D341Med (cell line): ENCODE data around the gene EMC1.
"Not testable (repeated sequence)": the region's sequence is repeated elsewhere in the genome, so short reads cannot be mapped to it uniquely, and the experiment has no call there.

Experiments
- DNase-seq: peaks from one replicate; pipeline ENCODE4 v3.0.0; 2012; ENCODE audit warnings: low spot score

EMC1 gene

DNA sequence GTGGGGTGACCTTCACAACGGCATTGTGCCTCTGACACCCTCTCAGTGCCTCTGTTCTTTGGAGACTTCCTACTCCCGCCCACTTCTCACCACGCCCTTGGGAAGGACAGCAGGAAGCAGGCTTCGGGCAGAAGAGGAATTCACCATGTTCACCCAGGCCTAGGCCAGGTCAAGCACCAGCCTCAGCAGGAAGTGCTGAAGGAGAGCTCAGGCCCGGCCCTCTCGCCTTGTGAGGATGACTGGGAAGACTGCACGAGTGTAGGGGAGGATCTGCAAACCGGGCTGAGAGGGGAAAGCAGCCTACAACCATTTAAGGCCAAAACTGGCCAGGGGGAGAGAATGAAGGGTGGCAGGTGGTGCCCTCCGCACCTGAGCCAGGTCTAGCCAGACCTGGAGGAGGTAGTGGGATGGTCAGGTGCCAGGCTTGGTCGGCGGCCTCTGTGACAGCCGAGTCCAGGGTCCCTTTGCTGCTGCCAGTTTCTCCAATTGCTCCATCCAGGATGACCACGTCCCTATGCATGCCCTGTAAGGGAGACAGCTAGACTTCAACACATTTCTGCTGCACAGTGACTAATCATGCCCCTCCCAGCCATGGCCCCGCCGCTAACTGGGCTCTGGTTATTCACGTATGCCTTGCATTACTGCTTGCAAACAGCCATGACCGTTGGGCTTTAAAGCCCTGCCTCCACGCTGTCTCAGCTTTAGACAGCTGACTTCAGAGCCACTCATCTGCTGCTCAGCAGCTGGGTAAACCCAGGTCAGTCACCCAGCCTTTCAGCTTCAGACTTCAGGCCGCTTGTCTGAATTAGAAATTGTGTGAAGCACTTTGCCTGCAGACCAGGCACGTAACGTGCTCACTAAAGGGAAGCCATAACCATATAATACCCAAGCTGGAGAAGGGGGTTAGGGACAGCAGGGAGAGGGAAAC lies 9.2 kb upstream of the EMC1 start:
- DNase-seq, result no peak

DNA sequence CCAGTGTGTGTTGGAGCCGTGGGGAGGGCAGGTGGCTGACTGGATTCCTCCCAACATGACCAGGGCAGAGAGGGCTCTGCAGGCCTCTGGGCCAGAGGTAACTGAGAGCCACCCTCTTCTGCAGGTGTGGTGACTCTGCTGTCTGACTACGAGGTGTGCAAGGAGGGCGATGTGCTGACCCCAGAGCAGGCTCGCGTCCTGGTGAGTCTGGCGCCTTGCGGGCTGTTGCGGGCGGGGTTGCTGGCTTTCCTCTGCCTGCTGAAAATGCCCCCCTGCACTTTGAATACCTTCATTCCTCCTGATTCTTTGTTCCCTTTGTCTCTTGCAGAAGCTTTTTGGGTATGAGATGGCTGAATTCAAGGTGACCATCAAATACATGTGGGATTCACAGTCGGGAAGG lies 7.0 kb upstream of the EMC1 start:
- no peak for DNase-seq

DNA sequence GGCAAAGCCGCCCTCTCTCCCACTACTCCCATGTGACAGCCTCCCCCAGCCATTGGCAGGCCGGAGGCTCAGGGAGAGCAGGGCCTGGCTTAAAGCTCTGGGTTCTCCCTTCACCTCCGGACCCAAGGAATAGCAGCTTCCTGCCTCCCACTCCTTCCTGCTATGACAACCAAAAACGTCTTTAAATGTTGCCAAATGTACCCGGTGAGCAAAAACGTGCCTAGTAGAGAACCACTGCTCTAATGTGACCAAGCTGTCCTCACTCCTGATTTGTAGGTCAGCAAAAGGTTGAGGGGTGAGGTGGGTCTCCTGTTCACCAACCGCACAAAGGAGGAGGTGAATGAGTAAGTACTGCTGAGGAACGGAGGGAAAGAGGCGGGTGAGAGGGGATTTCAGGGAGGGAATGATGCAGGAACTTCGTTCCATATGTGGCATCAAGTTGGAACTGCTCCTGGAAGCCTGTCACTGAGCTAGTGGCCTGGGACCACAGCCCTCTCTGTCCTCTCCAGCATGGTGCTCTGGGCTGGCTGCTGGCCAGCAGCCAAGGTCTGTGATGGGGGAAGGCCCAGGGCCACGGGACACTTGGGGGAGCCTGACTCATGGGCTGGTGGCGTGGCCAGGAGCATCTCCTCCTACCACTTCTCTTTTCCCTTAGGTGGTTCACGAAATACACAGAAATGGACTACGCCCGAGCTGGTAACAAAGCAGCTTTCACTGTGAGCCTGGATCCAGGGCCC lies 6.0 kb upstream of the EMC1 start:
- DNase-seq, result no peak

DNA sequence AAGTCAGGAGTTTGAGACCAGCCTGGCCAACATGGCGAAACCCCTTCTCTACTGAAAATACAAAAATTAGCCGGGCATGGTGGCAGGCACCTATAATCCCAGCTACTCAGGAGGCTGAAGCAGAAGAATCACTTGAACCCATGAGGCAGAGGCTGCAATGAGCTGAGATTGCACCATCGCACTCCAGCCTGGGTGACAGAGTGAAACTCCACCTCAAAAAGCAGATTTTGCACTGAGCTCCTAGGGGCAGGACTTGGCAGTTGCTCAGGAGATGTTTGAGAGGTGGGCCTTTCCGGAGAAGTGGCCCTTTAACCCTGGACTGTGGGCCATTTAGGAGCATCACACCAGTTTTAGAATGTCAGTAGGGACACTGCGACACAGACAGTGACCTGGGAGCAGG lies 5.0 kb upstream of the EMC1 start:
- DNase-seq, result not testable (repeated sequence)

DNA sequence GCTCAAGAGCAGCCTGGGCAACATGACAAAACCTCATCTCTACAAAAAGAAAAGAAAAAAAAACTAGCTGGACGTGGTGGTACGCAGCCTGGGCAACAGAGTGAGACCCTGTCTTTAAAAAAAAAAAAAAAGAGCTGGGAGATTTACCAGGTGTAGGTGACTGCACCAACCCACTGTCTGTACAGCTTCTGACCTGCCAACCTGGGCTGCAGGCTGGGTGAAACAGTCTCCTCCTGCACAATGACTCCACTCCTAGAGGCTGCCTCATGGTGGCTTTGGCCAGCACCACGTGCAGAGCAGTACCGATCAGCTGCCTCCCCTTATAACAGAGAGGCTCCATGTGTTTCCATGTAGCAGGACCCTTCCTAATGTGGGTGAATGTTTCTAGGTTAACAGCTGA lies 4.0 kb upstream of the EMC1 start:
- DNase-seq, result no peak

DNA sequence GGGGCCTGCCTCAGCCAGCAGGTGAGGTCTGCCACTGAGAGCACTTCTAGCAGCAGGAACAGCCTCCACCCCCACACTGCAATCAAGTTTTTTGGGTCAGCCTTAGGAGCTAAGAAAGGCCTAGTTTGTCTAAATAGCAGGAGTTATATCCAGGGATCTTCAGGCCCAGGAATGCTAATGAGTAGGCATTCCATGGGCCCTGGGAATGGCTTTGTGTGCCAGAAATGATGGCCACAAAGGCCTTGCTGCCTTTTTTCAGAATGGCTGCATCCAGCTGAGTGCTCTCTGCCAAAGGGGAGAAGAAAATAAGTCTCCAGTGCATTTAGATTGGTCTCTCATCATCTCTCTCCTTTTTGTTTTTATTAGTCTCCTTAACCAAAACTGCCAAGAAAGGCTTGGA lies 3.1 kb upstream of the EMC1 start:
- no peak for DNase-seq

DNA sequence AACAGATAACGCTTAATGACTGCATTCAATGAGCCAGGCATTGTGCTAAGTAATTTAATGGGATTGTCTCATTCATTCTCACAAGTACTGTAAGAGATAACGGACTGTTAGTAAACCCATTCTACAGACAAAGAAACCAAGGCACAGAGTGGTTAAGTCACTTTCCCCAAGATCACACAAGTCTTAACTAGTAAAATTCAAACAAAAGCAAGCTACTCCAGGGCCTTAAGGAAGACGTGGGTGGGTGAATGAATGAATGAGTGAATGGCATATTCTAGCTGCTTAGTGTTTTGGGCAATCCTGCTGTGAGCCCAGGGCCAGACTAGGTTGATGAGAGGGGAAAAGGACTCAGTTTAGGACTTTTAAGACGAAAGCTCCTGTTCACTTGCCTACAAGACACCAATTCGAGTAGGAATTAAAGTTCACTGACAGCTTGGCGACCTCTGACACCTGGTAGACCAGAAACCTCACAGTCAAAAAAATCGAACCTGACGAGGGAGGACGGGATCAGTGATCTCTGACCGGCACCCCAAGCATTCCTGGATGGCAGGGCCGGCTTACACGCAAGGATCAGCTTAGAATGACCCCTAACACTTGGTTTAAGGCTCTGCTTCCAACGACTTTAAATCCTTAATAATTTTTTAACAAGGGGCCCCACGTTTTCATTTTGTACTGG lies 557 bp downstream of the EMC1 start:
- no peak for DNase-seq

DNA sequence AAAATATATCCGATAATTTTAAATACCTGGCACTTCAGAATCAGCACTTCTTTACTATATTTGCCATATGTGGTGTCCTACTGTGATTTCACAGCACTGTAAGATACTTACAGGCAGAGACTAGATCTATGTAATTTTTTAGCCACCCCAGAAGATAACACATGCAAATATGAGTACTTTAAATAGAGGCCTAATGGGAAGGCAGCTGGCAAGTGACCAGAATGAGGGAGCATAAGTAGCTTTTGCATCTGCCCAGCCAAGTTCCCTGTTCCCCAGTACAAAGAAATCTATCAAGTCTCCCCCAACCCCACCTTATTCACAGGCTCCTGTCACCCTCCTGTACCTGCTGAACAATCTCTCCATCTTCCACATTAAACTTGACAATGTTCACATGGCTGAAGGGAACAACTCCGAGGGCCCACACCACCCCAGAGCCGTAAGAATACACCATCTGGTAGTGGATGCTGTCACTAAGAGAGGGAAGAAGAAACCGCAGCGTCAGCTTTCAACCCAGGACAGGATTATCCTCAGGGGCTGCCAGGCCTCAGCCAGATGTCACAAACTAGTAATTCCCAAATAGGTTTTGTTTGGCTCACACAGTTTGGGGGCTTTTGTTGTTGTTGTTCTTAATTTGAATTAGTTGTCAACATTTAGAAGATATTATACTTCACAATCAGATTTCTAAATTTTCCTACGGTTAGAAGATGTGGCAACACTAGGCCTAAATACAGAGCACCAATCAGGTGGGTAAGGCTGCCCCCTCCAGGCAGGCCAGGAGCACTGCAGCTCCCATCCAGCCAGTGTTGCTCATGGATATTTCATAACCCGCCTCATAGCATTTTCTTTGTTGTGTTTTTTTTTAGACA lies 10.4 kb downstream of the EMC1 start:
- peak; percentile 85 for DNase-seq

DNA sequence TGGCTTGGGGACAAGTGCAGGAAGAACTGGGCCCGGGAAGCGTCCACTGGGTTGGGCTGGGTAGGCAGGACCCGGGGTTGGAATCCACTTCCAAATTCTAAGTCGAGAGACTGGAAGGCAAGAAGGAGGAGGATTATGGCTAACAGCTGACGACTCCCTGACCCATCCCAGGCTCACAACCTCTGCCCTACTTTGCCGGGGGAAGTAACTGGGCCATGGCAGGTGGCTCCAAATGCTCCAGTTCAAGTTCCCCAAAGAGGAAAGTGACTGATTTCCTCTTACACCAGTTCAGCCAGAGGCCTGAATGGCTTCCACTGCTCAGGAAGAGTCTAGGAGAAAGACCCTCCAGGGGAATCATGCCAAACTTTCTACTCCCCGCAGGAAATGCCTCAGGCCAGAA lies 11.4 kb downstream of the EMC1 start:
- no peak for DNase-seq

DNA sequence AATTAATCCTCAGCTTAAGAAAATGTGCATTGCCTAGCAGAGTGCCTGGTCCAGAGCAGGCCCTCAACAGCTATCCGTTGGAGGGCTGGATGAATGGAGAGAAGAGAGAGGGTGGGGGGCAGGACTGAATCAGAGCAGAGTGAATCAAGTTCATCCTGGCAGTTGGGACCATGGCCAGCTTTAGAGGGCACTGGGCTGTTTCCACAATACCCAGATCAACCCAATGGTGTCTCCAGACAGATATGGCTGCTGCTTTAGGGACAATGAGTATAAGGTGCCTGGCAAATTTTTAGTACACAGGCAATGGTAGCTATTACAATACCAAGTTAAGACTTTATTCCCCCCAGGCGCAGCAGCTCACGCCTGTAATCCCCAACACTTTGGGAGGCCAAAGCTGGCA lies 17.1 kb downstream of the EMC1 start:
- DNase-seq, result no peak

DNA sequence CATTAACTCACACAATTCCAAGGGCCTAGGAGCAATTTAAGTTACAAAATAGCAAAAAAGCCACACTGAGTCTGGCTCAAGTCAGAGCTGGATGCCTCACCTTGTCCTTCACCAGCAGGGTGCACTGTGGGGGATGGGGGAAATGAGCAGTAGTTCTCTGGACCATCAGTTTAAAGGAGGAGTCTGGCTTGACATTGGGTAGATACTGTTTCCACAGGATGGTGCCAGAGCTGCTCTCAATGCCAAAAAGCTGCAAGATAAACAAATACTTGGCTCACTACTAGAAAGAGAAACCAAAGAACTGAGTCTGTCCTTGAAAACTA lies 18.8 kb downstream of the EMC1 start:
- DNase-seq, result no peak

DNA sequence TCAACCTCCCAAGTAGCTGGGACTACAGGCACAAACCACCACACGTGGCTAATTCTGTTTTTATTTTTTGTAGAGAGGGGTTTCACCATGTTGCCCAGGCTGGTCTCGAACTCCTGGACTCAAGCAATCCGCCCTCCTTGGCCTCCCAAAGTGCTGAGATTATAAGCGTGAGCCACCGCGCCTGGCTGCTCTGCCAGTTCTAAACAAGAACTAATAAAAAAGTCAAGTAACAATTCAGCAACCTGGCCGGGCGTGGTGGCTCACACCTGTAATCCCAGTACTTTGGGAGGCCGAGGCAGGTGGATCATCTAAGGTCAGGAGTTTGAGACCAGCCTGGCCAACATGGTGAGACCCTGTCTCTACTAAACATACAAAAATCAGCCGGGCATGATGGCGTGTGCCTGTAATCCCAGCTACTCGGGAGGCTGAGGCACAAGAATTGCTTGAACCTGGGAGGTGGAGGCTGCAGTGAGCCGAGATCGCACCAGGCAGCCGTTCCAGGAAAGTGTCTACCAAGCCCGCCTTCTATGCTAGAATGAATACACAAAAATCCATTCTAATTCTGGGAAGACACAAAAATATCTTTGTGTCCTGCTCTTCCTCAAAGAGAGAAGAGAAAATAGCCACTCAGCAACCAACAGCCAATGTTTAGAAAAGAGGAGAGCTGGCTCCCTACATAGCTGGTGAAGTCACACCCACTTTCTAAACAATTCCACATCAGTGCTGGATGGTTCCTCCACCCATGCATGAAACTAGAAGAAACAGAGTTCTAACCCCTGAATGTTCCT lies 19.4 kb downstream of the EMC1 start:
- DNase-seq, result not testable (repeated sequence)

DNA sequence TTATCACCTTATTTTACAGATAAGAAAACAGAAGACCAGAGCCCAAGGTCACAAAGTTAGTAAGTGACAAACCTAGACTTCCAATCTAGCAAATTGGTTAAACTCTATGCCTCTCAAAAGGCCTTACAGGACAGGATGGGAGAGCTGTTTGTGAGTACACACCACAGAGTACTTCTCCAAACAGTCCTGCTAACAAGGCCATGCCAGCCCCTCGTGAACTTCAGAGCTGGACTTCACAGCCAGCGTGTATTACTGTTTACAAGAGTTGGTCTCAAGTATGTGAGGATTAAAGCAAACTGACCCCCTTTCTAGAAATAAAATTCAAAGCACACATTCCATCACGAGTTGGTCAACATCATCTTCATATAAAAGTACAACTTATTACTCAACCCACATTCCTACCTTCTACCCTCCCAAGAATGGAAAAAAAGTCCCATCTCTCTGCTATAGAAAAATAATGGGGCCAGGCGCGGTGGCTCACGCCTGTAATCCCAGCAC lies 21.4 kb downstream of the EMC1 start:
- no peak for DNase-seq

DNA sequence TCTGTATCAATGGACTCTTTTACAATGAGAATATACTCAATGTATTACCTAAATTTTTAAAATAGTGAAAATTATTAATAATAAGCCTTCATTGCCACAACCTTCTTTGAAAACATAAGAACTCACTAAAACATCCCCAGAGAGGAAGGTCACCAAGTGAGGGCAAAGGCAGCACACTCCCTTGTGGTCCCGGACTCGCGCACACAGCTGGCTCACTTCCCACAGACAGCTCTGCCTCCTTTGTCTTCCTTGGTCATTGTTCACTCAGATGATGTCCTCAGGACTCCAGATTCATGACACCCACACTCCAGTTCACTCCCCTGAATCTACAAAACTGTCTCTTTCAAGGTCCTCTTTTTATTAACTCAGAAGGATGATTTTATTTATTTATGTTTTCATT lies 22.1 kb downstream of the EMC1 start:
- no peak for DNase-seq

DNA sequence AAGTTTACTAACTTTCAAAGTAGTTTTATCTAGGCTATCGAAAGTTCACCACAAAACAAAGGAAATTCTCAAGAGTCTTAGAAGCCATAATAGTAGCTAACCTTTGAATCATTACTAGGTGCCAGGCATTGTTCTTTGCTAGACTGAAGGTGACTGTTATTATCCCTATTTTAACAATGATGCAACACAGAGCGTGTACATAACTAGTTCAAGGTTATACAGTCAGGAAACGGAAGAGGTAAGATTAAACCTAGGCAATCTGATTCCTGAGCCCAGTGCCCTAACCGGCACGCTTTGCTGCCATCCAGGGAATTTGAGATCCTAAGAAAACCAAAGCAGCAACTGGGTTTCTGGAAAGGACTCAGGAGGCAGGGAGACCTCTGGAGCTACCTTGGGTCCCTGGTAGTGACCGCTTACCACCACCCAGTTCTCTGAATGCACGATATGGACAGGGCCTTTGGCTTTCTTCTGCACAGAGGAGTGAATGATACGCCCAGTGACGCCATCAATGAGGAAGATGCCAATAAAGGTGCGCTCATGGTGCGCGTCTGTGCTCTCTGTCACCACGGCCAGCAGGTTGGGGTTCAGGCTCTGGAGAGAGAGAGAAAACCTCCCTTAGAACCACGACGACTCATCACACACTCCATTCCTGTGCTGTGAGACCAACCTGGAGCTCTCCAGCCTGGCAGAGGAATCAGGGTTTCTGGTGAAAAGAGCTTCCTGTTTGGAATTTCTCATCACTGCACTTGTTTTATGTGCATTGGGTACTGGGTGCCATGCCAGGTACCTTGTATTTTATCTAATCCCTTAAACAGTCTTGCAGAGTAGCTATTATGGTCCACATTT lies 28.1 kb downstream of the EMC1 start:
- no peak for DNase-seq

DNA sequence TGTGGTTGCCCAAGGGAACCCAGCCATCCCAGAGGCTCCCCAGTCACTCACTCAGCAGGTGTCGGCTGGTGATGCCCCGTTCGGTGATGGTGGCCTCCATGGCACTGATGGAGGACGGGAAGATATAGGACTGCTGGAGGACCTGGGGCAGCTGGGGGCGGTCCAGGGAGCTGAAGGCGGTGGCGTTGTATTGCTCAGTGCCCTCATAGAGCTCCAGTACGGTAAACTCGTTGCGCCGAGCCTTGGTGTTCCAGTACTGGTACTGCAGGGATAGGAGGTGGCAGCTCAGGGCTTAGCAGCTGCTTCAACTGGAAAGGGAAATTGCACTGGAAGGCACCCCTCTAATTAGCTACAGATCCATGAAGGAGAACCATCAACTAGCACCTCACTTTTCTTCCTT lies 28.8 kb downstream of the EMC1 start:
- no peak for DNase-seq

DNA sequence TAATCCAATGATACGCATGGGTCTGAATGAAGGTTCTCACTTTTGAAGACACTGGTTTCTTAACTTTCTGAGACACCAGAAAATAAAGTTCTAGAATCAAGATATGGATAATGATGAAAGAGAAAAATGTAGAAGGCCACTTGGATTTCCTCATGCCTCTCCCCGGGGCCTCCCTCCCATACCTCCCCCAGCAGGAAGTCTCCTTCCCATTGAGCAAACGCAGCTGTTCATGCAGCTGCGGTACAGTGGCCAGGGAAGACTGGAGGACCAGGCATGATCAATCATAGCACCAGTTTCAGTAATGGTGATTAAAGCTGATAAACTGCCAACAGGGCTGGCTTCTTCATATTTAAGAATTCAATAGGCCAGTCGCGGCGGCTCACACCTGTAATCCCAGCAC lies 30.3 kb downstream of the EMC1 start:
- DNase-seq, result no peak

DNA sequence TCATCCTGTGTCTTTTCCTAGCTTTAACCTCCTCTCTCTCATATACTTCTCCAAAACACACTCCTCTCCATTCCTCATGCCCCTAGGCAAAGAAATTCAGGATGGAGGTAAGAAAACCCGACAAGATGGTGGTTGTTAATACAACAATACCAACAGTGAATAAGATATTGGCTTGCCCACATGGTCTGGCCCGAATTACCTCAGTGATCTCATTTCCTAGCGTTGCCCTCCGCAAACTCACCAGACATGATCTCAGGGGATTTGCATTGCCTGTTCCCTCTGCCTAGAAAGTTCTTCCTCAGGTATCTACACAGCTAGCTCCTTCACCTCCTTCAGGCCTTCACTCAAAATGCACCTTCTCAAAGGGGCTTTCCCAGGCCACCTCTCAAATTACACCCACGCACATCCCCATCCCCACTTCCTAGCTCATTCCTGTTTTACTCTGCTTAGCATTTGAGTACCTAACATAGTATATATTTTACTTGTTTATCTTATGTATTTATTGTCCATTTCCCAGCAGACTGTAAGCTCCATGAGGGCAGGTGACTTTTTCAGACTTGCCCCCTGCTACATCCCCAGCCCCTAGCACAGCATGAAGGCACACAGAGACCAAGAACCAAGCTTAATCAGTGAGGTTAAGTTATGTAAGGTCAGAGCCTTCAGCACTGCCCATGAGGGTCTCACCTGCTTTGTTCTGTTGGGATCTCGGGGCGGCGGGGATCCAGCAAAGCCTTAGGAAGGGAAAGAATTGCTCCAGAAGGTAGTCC lies 31.1 kb downstream of the EMC1 start:
- no peak for DNase-seq

DNA sequence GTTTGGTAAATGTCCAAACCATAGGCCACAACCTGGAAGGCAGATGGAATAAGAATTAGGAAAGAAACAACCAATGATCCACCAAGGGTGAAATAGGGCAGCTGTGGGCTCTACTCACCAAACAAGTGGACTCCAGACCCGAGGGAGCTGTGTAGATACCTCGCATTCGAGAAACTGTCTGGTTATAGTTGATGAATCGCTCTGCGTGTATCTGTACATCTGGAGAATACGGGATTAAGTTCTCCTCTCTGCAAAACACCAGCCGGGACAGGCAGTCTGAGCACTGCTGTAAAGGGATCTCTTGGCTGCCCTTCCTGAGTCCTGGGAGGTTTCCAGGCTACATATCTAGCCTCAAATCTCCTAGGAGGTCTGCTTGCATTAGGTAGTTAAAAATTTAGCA lies 31.9 kb downstream of the EMC1 start:
- no peak for DNase-seq
